Panc1 (cell line): ENCODE results near the gene RAP2A. TPM values are rescaled to one million over a fixed set of nuclear protein-coding genes. Genes with fewer than 3 reads are reported as not detected.

Experiments used
- ATAC-seq: fragments of 200-7000 bp; cut with Tn5 transposase; 2 replicates; pipeline ENCODE4 v1.9.1; 2020; ENCODE audit warnings: mild to moderate bottlenecking, moderate library complexity
- BruUV-seq: library from RNA; stranded (reverse); fragments of 400-500 nt; replicated peaks from 2 replicates; lab custom pipeline; 2021; lab: Mats Ljungman, UMichigan
- CTCF ChIA-PET: fragments of 300-600 bp; sonication (Branson Sonifier 250); formaldehyde crosslinking; loops from one replicate; lab custom pipeline; 2022; ENCODE audit warnings: antibody characterized with exemption; lab: Charles Lee
- POLR2A ChIA-PET: fragments of 300-600 bp; sonication (Branson Sonifier 250); formaldehyde crosslinking; loops from one replicate; lab custom pipeline; 2022; ENCODE audit warnings: antibody characterized with exemption; lab: Charles Lee
- DNase-seq: peaks from one replicate; pipeline ENCODE4 v3.0.0-alpha.2; 2010; ENCODE audit warnings: low read depth, low spot score
- H3K27ac ChIP-seq: 2 replicates; pipeline ENCODE4 v1.5.1; 2011; ENCODE audit warnings: mild to moderate bottlenecking, low read length, inconsistent platforms
- H3K27me3 ChIP-seq: fragments of 200-500 bp; sonication (Bioruptor generic); 2 replicates; pipeline ENCODE4 v1.6.0; 2014; ENCODE audit warnings: low read length, inconsistent platforms; ENCODE audit not compliant: control insufficient read depth, insufficient read depth
- H3K36me3 ChIP-seq: fragments of 200-500 bp; sonication (Bioruptor generic); 2 replicates; pipeline ENCODE4 v1.5.1; 2014; ENCODE audit warnings: inconsistent platforms, mild to moderate bottlenecking, low read length, moderate library complexity; ENCODE audit not compliant: control insufficient read depth, insufficient read depth
- H3K4me1 ChIP-seq: 2 replicates; pipeline ENCODE4 v1.5.1; 2011; ENCODE audit warnings: inconsistent platforms, mild to moderate bottlenecking, low read length, moderate library complexity; ENCODE audit not compliant: control insufficient read depth, insufficient read depth
- H3K4me3 ChIP-seq, 2 experiments: 2 replicates each; pipeline ENCODE4 v1.5.1; 2011 to 2012; ENCODE audit warnings: low read depth in 2 of 2, low read length in 2 of 2, mild to moderate bottlenecking in 2 of 2, inconsistent platforms in 1 of 2, moderate library complexity in 1 of 2
- H3K9me3 ChIP-seq: fragments of 200-500 bp; sonication (Bioruptor generic); 2 replicates; pipeline ENCODE4 v1.5.1; 2014; ENCODE audit warnings: low read depth, mild to moderate bottlenecking, inconsistent platforms, low read length, moderate library complexity; ENCODE audit not compliant: control insufficient read depth, insufficient read depth
- POLR2AphosphoS5 ChIP-seq: IDR thresholded peaks from 2 replicates; pipeline ENCODE4 v1.6.1; 2012; ENCODE audit warnings: mild to moderate bottlenecking, low read depth, low read length, moderate library complexity
- SIN3A ChIP-seq: IDR thresholded peaks from 2 replicates; pipeline ENCODE4 v1.6.1; 2012; ENCODE audit warnings: low read depth, mild to moderate bottlenecking, low read length, moderate library complexity, borderline replicate concordance; ENCODE audit not compliant: insufficient read depth
- TCF7L2 ChIP-seq: IDR thresholded peaks from 2 replicates; pipeline ENCODE4 v1.6.1; 2011; ENCODE audit warnings: mild to moderate bottlenecking, low read depth, low read length, inconsistent platforms
- in situ Hi-C: cut with HindIII; loops from 2 replicates; pipeline ENCODE4 v1.10.0; 2016; ENCODE audit warnings: low sequenced_read_pairs, low pct_unique_long_range_greater_than_20kb
- intact Hi-C: fragments of 100-400 bp; cut with micrococcal nuclease; formaldehyde crosslinking; loops from one replicate; pipeline ENCODE4 v1.10.0; 2022; ENCODE audit not compliant: unreplicated experiment
- total RNA-seq: library from RNA; stranded (reverse); gene quantifications from one replicate; pipeline ENCODE4 v1.2.1, GENCODE V29; 2021; ENCODE audit not compliant: unreplicated experiment
- TF ChIP-seq, protein P1 (sequence below): fragments of 450-650 bp; IDR thresholded peaks from 2 replicates; pipeline ENCODE4 v1.5.1; 2017; ENCODE audit warnings: mild to moderate bottlenecking
- TF ChIP-seq, protein P2 (sequence below), 2 experiments: IDR thresholded peaks; 2 replicates each; pipeline ENCODE4 v1.6.1; 2011 to 2012; ENCODE audit warnings: low read depth in 2 of 2, control low read depth in 1 of 2, low read length in 1 of 2, mild to moderate bottlenecking in 1 of 2, moderate library complexity in 1 of 2; ENCODE audit not compliant: insufficient read depth in 1 of 2

RAP2A gene
- total RNA-seq, 1 experiment from 2014 or later, result 44.3 TPM

- CTCF ChIA-PET, result no interaction called here
- Histone ChIP-seq H3K4me1 (no peaks in the 10 kb centered on the region), H3K36me3 (no peaks in the 10 kb centered on the region), H3K27ac (no peak overlapping the region), H3K9me3 (no peaks in the 10 kb centered on the region), H3K27me3 (no peaks in the 10 kb centered on the region), H3K4me3 (no peak overlapping the region)
- ATAC-seq, result no peak
- POLR2A ChIA-PET, result no interaction called here
- BruUV-seq, result no TSS peak
- intact Hi-C loops, result no loop called here
- in situ Hi-C loops, result no loop called here
- TF ChIP-seq, protein P1, sequence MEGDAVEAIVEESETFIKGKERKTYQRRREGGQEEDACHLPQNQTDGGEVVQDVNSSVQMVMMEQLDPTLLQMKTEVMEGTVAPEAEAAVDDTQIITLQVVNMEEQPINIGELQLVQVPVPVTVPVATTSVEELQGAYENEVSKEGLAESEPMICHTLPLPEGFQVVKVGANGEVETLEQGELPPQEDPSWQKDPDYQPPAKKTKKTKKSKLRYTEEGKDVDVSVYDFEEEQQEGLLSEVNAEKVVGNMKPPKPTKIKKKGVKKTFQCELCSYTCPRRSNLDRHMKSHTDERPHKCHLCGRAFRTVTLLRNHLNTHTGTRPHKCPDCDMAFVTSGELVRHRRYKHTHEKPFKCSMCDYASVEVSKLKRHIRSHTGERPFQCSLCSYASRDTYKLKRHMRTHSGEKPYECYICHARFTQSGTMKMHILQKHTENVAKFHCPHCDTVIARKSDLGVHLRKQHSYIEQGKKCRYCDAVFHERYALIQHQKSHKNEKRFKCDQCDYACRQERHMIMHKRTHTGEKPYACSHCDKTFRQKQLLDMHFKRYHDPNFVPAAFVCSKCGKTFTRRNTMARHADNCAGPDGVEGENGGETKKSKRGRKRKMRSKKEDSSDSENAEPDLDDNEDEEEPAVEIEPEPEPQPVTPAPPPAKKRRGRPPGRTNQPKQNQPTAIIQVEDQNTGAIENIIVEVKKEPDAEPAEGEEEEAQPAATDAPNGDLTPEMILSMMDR, result no peak
- no peak for TF ChIP-seq SIN3A
- TF ChIP-seq TCF7L2, result no peak
- DNase-seq, result no peak
Measured at GRCh38 chr13:97417698-97418097, 16.3 kb upstream of the RAP2A start.

DNA sequence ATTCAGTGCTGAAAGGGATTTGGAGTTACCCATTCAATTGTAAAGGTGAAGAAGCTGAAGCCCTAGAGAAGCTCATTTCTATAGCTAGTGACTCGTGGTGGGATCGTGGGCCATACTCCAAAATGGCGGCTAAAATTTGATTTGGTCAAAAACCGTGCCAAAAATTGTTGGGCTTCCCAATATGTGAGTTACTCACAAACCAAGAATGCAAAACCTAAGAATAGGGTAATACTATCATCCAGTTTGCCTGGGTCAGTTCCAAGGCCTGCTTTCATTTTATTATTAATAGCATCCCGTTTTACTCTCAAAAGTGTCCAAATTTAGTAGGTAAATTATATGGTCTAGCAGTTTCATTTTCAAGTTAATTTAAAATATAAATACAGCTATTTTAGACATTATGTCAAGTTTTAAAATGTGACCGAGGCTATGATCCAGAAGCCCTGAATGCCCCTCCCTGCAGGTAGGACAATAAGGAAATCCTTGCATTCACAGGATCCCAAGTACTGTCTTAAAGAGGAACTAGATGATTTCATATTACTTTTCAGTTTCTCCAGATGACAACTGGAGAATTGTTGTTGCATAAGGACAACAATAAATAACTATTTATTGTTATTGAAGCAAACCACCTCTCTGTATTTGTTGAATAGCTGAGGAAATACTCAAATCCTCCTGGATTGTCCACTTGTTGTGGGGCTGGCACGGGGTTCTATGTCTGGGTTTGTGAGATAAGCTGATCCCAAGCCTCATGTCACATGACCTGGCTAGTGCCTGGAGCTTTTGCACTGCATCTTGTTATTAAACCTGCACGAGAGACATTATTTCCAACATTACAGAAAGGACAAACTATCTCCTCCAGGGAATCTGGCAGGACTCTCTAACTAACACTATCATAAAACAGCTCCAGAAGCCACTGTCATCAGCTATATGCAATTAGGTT is 11.6 kb upstream of the RAP2A start:
- H3K27me3 ChIP-seq, result no peaks in the 10 kb centered on the region
- BruUV-seq, result no TSS peak
- TF ChIP-seq TCF7L2, result no peak
- no peak for TF ChIP-seq SIN3A
- no peak for TF ChIP-seq POLR2AphosphoS5
- TF ChIP-seq, protein P2, sequence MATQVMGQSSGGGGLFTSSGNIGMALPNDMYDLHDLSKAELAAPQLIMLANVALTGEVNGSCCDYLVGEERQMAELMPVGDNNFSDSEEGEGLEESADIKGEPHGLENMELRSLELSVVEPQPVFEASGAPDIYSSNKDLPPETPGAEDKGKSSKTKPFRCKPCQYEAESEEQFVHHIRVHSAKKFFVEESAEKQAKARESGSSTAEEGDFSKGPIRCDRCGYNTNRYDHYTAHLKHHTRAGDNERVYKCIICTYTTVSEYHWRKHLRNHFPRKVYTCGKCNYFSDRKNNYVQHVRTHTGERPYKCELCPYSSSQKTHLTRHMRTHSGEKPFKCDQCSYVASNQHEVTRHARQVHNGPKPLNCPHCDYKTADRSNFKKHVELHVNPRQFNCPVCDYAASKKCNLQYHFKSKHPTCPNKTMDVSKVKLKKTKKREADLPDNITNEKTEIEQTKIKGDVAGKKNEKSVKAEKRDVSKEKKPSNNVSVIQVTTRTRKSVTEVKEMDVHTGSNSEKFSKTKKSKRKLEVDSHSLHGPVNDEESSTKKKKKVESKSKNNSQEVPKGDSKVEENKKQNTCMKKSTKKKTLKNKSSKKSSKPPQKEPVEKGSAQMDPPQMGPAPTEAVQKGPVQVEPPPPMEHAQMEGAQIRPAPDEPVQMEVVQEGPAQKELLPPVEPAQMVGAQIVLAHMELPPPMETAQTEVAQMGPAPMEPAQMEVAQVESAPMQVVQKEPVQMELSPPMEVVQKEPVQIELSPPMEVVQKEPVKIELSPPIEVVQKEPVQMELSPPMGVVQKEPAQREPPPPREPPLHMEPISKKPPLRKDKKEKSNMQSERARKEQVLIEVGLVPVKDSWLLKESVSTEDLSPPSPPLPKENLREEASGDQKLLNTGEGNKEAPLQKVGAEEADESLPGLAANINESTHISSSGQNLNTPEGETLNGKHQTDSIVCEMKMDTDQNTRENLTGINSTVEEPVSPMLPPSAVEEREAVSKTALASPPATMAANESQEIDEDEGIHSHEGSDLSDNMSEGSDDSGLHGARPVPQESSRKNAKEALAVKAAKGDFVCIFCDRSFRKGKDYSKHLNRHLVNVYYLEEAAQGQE (IDR thresholded peaks at IDR 0.05; ENCODE audit: insufficient read depth in 1 of 2, low read depth in 2 of 2, low read length in 1 of 2), result no peak
- TF ChIP-seq, protein P1, result no peak
- no peak overlapping the region for H3K4me3 ChIP-seq
- CTCF ChIA-PET, result no interaction called here
- H3K9me3 ChIP-seq, result no peaks in the 10 kb centered on the region
- DNase-seq, result no peak
- intact Hi-C loops, result no loop called here
- no peak overlapping the region for H3K27ac ChIP-seq
- no peaks in the 10 kb centered on the region for H3K36me3 ChIP-seq
- in situ Hi-C loops, result no loop called here
- H3K4me1 ChIP-seq, result no peaks in the 10 kb centered on the region
- POLR2A ChIA-PET, result no interaction called here
- no peak for ATAC-seq
